GM12878 (cell line): ENCODE results near the gene CAMTA2. TPM values are rescaled to one million over a fixed set of nuclear protein-coding genes. Genes with fewer than 3 reads are reported as not detected.

Experiments
- BCL3 ChIP-seq: IDR thresholded peaks from 2 replicates; pipeline ENCODE4 v1.6.1; 2011; ENCODE audit warnings: borderline replicate concordance, low read depth, mild to moderate bottlenecking, moderate library complexity, low read length; ENCODE audit not compliant: insufficient read depth, poor library complexity, severe bottlenecking
- BMI1 ChIP-seq: fragments of 450-650 bp; IDR thresholded peaks from 2 replicates; pipeline ENCODE4 v1.6.1; 2016; ENCODE audit warnings: mild to moderate bottlenecking, moderate library complexity, borderline replicate concordance
- CBFB ChIP-seq: IDR thresholded peaks from 2 replicates; pipeline ENCODE4 v1.6.1; 2016; ENCODE audit warnings: antibody characterized with exemption, low read depth
- CBX3 ChIP-seq: fragments of 200-600 bp; sonication (generic); IDR thresholded peaks from 2 replicates; pipeline ENCODE4 v1.6.1; 2016; ENCODE audit warnings: low read depth, borderline replicate concordance
- DPF2 ChIP-seq: fragments of 450-650 bp; IDR thresholded peaks from 2 replicates; pipeline ENCODE4 v1.6.1; 2017; ENCODE audit warnings: mild to moderate bottlenecking
- EP300 ChIP-seq, 2 experiments: fragments of 150-350 bp in 1 of 2; IDR thresholded peaks; 2 replicates each; pipeline ENCODE4 v1.6.1; 2011 to 2012; ENCODE audit warnings: low read depth in 2 of 2, low read length in 2 of 2, borderline replicate concordance in 1 of 2, improper control_type of control experiment in 1 of 2, inconsistent platforms in 1 of 2; ENCODE audit not compliant: control insufficient read depth in 1 of 2
- ETV6 ChIP-seq, 2 experiments: fragments of 450-650 bp in 1 of 2; IDR thresholded peaks in 1 of 2; conservative IDR thresholded peaks in 1 of 2; 2 replicates each; pipeline ENCODE4 v1.6.1; 2014; ENCODE audit warnings: antibody characterized with exemption in 1 of 2, borderline replicate concordance in 1 of 2, low read depth in 1 of 2, mild to moderate bottlenecking in 1 of 2, moderate library complexity in 1 of 2
- IKZF2 ChIP-seq, 2 experiments: fragments of 450-650 bp; IDR thresholded peaks; 2 replicates each; pipeline ENCODE4 v1.6.1; 2017; ENCODE audit warnings: mild to moderate bottlenecking in 2 of 2, moderate library complexity in 2 of 2
- IRF4 ChIP-seq: IDR thresholded peaks from 2 replicates; pipeline ENCODE4 v1.6.1; 2011; ENCODE audit warnings: low read depth, low read length
- KLF5 ChIP-seq: fragments of 450-650 bp; IDR thresholded peaks from 2 replicates; pipeline ENCODE4 v1.6.1; 2014; ENCODE audit warnings: mild to moderate bottlenecking; ENCODE audit not compliant: partially characterized antibody
- MEF2B ChIP-seq: fragments of 450-650 bp; IDR thresholded peaks from 2 replicates; pipeline ENCODE4 v1.6.1; 2018; ENCODE audit warnings: mild to moderate bottlenecking, moderate library complexity; ENCODE audit not compliant: partially characterized antibody, poor library complexity, severe bottlenecking
- MXI1 ChIP-seq: fragments of 150-350 bp; IDR thresholded peaks from 2 replicates; pipeline ENCODE4 v1.6.1; 2011; ENCODE audit warnings: low read depth, mild to moderate bottlenecking, inconsistent platforms, low read length, improper control_type of control experiment
- NFYB ChIP-seq: IDR thresholded peaks from 2 replicates; pipeline ENCODE4 v1.6.1; 2011; ENCODE audit warnings: low read depth, mild to moderate bottlenecking, low read length, improper control_type of control experiment, moderate library complexity; ENCODE audit not compliant: insufficient read depth
- NR2F1 ChIP-seq: fragments of 450-650 bp; conservative IDR thresholded peaks from 2 replicates; pipeline ENCODE4 v1.6.1; 2017; ENCODE audit warnings: mild to moderate bottlenecking
- RAD21 ChIP-seq: IDR thresholded peaks from 2 replicates; pipeline ENCODE4 v1.6.1; 2011; ENCODE audit warnings: mild to moderate bottlenecking, low read depth, low read length, moderate library complexity; ENCODE audit not compliant: insufficient read depth
- TBL1XR1 ChIP-seq: IDR thresholded peaks from 2 replicates; pipeline ENCODE4 v1.6.1; 2012; ENCODE audit warnings: low read depth, low read length, improper control_type of control experiment
- TCF7 ChIP-seq: IDR thresholded peaks from 2 replicates; pipeline ENCODE4 v1.6.1; 2014; ENCODE audit warnings: antibody characterized with exemption, borderline replicate concordance
- ZBED1 ChIP-seq: IDR thresholded peaks from 2 replicates; pipeline ENCODE4 v1.6.1; 2016; ENCODE audit warnings: borderline replicate concordance
- polyA plus RNA-seq, 11 experiments: library from polyadenylated mRNA; depleted of rRNA in 4 of 11; unstranded in 6 of 11; stranded (reverse) in 5 of 11; fragments of >200 nt; fragmentation: Nextera tagmentation in 4 of 11; fragmentation: Illumina TruSeq in 1 of 11; extraction: Ambion mirVana in 4 of 11; extraction: Trizol in 1 of 11; gene quantifications; 1 replicate in 1 of 11; 2 replicates in 10 of 11; pipeline versions ENCODE4 v1.2.1 to v1.2.3, GENCODE V29; 2011 to 2016; ENCODE audit warnings: inconsistent platforms in 2 of 11, missing spikeins in 2 of 11, low read depth in 1 of 11
- total RNA-seq, 4 experiments: library from RNA; depleted of rRNA in 3 of 4; stranded (reverse); fragments of >200 nt in 3 of 4; fragmentation: Illumina TruSeq in 1 of 4; extraction: Trizol in 1 of 4; gene quantifications; 2 replicates each; pipeline versions ENCODE4 v1.2.1 to v1.2.3, GENCODE V29; 2013 to 2021
- TF ChIP-seq, protein P1 (sequence below): IDR thresholded peaks from 2 replicates; pipeline ENCODE4 v1.6.1; 2012; ENCODE audit warnings: mild to moderate bottlenecking, low read depth, low read length
- TF ChIP-seq, protein P2 (sequence below): fragments of 450-650 bp; formaldehyde crosslinking; IDR thresholded peaks from 2 replicates; pipeline ENCODE4 v1.4.0; 2020; ENCODE audit warnings: mild to moderate bottlenecking, moderate library complexity

The CAMTA2 gene
- total and polyA plus RNA-seq, 10 of the 15 experiments (the other 5 are each of a cell fraction or from before 2014, with no cell fraction given), result 0.42 to 29.3 (median 11.2) TPM

DNA sequence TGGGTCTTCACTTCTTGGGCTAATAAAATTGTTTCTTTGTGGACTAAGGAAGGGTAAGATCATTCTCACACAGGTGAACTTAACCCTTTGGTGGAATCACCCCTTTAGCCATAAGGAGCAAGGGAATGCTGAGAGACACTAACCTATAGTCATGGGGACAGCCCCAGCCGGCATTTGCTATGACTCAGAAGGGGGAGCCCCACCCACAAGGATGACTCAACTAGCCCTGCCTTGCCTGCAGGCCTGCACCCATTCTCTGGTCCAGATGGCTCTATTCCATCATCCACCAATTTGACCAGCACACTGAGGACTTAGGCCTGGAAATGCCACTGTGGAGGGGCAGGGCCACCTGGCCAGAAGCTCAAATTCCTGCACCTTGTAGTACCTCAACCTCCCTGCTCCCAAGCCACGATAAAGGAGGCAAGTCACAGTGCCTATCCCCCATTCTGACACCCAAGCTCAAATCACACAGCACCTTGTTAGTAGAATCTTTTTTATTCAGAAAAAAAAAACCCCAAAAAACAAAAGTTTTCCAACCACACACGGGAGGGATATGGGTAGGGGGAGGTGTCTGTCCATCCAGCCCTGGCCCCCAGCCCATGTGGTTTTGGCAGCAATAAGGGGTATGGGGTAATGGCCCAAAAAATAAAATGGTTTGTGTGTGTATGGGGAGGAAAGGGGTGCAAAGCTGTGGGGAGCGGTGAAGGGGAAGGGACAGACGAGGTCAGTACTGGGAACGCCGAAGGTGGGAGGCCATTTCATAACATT, 42.1 kb downstream of the CAMTA2 start (continued):
- TF ChIP-seq BCL3 (peak; percentile 99), EP300 (IDR thresholded peaks at IDR 0.05; ENCODE audit: borderline replicate concordance in 1 of 2, control insufficient read depth in 1 of 2, low read depth in 2 of 2, low read length in 2 of 2) (peak in 1 of 2 experiments; percentile 74; a peak in 1 of 4 replicates), BMI1 (peak; percentile 56; the same call in 1 of the 2 replicates), TCF7 (peak; percentile 54; the same call in 1 of the 2 replicates), IRF4 (peak; percentile 87), TBL1XR1 (0 out of 2 replicates have a peak, but pooled peaks have one; percentile 25), IKZF2 (IDR thresholded peaks at IDR 0.05) (peak; percentile 80 to 91), CBX3 (no peak), DPF2 (peak; percentile 97), RAD21 (no peak), MEF2B (peak; percentile 16), CBFB (peak; percentile 87; the same call in 1 of the 2 replicates), ZBED1 (peak; percentile 94), KLF5 (no peak), NR2F1 (no peak), MXI1 (no peak; the same call in 1 of the 2 replicates), NFYB (no peak), ETV6 (conservative IDR thresholded peaks at IDR 0.05 in 1 of 2, IDR thresholded peaks at IDR 0.05 in 1 of 2; ENCODE audit: borderline replicate concordance in 1 of 2, low read depth in 1 of 2) (peak in 1 of 2 experiments; percentile 53; a peak in 2 of 4 replicates)
- TF ChIP-seq, protein P1, sequence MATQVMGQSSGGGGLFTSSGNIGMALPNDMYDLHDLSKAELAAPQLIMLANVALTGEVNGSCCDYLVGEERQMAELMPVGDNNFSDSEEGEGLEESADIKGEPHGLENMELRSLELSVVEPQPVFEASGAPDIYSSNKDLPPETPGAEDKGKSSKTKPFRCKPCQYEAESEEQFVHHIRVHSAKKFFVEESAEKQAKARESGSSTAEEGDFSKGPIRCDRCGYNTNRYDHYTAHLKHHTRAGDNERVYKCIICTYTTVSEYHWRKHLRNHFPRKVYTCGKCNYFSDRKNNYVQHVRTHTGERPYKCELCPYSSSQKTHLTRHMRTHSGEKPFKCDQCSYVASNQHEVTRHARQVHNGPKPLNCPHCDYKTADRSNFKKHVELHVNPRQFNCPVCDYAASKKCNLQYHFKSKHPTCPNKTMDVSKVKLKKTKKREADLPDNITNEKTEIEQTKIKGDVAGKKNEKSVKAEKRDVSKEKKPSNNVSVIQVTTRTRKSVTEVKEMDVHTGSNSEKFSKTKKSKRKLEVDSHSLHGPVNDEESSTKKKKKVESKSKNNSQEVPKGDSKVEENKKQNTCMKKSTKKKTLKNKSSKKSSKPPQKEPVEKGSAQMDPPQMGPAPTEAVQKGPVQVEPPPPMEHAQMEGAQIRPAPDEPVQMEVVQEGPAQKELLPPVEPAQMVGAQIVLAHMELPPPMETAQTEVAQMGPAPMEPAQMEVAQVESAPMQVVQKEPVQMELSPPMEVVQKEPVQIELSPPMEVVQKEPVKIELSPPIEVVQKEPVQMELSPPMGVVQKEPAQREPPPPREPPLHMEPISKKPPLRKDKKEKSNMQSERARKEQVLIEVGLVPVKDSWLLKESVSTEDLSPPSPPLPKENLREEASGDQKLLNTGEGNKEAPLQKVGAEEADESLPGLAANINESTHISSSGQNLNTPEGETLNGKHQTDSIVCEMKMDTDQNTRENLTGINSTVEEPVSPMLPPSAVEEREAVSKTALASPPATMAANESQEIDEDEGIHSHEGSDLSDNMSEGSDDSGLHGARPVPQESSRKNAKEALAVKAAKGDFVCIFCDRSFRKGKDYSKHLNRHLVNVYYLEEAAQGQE, result 0 out of 2 replicates have a peak, but pooled peaks have one; percentile 30
- TF ChIP-seq, protein P2, sequence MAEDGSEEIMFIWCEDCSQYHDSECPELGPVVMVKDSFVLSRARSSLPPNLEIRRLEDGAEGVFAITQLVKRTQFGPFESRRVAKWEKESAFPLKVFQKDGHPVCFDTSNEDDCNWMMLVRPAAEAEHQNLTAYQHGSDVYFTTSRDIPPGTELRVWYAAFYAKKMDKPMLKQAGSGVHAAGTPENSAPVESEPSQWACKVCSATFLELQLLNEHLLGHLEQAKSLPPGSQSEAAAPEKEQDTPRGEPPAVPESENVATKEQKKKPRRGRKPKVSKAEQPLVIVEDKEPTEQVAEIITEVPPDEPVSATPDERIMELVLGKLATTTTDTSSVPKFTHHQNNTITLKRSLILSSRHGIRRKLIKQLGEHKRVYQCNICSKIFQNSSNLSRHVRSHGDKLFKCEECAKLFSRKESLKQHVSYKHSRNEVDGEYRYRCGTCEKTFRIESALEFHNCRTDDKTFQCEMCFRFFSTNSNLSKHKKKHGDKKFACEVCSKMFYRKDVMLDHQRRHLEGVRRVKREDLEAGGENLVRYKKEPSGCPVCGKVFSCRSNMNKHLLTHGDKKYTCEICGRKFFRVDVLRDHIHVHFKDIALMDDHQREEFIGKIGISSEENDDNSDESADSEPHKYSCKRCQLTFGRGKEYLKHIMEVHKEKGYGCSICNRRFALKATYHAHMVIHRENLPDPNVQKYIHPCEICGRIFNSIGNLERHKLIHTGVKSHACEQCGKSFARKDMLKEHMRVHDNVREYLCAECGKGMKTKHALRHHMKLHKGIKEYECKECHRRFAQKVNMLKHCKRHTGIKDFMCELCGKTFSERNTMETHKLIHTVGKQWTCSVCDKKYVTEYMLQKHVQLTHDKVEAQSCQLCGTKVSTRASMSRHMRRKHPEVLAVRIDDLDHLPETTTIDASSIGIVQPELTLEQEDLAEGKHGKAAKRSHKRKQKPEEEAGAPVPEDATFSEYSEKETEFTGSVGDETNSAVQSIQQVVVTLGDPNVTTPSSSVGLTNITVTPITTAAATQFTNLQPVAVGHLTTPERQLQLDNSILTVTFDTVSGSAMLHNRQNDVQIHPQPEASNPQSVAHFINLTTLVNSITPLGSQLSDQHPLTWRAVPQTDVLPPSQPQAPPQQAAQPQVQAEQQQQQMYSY (CRISPR knock-in tag), result no peak
